RPMI8226 (cell line): Measurements from ENCODE around the gene ASB11.
"Not testable (repeated sequence)": the region's sequence is repeated elsewhere in the genome, so short reads cannot be mapped to it uniquely, and the experiment has no call there.

Experiments
- DNase-seq: peaks from one replicate; pipeline ENCODE4 v3.0.0-alpha.2; 2015

Gene ASB11

GRCh38 chrX:15301924-15302323, 13.5 kb downstream of the ASB11 start:
- peak; percentile 12 for DNase-seq

DNA sequence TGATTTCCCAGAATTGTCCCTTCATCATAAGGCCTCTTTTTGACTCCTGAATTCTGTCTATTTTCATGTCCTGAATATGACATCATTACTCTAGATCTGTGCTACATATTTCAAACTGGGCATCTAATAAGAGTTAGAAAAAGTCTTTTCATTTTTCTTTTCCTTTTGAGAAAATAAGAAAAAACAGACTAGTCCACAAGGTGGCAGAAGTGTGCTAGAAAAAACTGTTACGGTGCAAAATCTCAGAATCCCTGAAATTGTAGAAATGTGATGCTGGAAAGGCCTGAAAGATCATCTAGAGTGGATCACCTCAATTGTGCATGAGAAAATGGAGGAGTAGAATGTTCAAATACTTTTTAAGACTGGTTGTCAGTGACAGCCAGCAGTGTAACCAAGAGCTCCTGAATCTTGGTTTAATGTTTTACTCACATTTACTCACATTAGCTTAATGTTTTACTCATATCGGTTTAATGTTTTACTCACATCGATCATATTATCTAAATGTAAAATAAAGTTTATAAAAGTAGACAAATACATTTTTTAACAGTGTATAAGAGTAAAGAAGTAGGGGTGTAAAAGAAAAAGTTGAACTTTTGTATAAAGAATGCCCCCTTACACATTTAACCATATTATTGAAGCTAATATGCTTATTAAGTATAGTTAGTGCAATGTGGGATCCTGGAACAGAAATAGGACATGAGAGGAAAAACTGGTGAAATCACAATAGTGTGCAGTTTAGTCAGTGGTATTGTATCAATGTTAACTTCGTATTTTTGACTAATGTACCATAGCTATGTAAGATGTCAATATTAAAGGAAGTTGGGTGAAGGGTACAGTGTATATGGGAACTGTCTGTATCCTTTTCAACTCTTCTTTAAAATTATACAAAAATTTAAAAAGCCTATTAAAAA, 15.2 kb downstream of the ASB11 start:
- DNase-seq, result peak; percentile 23

GRCh38 chrX:15298780-15299179, 16.7 kb downstream of the ASB11 start:
- DNase-seq, result no peak

- no peak for DNase-seq
Observed at GRCh38 chrX:15298201-15298600, 17.2 kb downstream of the ASB11 start.

GRCh38 chrX:15293451-15293850, 22.0 kb downstream of the ASB11 start:
- no peak for DNase-seq

- no peak for DNase-seq
Observed at GRCh38 chrX:15292861-15293260, 22.6 kb downstream of the ASB11 start.

GRCh38 chrX:15277604-15278003, 37.8 kb downstream of the ASB11 start:
- no peak for DNase-seq

DNA sequence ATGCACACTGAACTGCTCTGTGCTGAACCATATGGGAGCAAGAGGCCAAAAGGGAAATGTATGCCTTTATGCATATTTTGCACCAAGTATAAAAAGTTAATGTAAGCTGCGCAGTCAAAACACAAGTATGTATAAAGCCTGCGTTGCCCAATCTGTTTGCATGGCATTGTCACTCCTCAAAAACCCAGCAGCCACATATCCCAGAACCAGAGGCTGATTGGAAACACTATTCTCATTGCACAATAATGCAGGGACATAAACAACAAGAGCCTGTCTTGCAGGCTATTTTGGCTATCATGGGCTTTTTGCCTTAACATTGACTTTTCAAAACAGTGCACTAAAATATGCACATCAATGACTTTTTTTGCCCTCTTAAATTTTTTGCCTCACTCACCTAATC, 40.5 kb downstream of the ASB11 start:
- DNase-seq, result no peak

DNA sequence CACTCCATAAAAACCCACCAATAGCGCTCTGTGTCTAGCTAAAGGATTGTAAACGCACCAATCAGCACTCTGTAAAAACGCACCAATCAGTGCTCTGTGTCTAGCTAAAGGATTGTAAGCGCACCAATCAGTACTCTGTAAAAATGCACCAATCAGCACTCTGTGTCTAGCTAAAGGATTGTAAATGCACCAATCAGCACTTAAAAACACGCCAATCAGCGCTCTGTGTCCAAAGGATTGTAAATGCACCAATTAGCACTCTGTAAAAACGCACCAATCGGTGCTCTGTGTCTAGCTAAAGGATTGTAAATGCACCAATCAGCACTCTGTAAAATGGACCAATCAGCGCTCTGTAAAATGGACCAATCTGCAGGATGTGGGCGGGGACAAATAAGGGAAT, 42.2 kb downstream of the ASB11 start:
- not testable (repeated sequence) for DNase-seq

- DNase-seq, result no peak
Observed at GRCh38 chrX:15271757-15272156, 43.7 kb downstream of the ASB11 start.

GRCh38 chrX:15269618-15270521, 45.6 kb downstream of the ASB11 start, which contains the start of gene ASB9:
ASB9 (minus strand) TSS chrX:15270083; CDS start chrX:15269874, 209 bp downstream.
- peak; percentile 81 for DNase-seq

DNA sequence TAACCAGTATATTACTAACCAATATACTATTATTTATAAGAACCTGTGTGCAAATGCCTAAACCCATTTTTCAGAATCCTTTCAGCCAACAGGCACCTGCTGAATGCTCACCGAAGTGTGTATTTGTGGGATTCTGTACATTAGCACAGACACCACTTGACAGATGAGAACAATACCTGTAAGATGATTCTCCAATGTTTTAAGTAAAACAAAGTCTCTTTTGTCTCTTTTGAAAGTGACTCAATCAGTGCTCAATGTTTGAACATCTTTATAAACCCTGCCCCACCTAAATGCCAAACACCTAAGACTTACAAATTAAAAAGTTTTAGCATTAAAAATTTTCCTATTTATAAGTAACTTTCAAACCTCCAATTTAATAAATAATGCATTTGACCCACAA, 46.3 kb downstream of the ASB11 start:
- DNase-seq, result no peak

DNA sequence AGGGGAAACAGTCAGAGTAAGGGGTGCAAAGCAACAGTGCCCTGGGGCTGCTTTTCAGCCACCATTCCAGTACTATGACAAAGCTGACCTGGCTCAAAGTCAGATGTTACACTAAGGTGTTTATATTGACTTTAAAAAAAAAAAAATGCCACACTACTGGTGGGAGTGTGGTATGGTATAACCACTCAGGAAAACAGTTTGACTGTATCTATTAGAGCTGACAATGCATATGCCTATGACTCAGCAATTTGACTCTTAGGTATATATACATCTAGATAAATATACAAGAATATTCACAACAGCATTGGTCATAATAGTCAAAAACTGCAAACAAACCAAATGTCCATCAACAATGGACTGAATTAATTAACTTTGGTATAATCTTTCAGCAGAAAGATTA, 60.6 kb downstream of the ASB11 start:
- DNase-seq, result no peak

- no peak for DNase-seq
Observed at GRCh38 chrX:15245896-15246295, 69.5 kb downstream of the ASB11 start.

DNA sequence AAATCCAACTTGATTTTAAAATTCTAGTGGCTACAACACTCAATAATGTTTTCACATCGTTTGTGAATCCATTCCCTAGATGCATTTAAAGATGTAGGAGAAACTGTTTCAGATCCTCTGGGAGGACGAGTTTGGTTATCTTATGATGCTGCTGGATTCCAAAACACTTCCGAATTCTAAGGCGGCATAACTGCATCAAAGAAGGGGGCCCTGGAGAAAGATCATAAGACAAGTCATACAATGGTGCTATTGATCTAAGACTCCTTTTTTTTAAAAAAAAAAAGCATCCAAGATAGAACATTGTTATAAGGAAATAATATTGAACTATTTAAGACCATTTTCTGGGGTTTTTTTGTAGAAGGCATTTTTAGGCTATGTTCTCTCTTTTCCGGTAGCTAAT, 71.0 kb downstream of the ASB11 start:
- no peak for DNase-seq

DNA sequence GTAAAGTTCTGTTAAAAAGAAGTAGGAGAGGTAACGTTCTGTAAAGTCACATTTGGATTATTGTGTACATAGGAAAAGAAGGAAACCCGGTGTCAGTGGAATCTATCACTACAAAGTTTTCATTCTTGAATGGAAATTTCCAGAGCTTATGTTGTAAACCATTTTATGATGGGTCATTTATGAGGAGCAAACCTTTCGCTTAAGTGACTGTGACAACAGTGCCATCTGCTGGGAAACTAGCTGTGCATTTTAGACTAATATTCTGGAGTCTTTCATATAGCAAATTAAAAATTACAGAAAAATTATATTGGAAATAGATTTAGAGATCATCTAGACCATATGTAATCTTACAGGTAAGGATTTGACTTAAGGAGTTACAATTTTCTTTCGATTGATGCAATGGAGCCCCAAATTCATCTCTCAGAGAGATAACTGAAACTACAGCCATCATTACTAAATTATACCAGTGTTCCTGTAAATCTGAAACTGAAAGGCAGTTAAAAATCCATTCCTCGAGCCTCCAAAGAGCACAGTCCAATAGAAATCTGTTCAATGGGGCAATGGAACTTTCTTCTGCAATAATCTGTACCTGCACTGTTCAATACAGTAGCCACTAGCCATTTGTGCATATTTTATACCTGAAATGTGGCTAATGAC, 72.4 kb downstream of the ASB11 start:
- peak; percentile 40 for DNase-seq

- no peak for DNase-seq
Observed at GRCh38 chrX:15241301-15241700, 74.1 kb downstream of the ASB11 start.

GRCh38 chrX:15240414-15240813, 75.0 kb downstream of the ASB11 start:
- no peak for DNase-seq

DNA sequence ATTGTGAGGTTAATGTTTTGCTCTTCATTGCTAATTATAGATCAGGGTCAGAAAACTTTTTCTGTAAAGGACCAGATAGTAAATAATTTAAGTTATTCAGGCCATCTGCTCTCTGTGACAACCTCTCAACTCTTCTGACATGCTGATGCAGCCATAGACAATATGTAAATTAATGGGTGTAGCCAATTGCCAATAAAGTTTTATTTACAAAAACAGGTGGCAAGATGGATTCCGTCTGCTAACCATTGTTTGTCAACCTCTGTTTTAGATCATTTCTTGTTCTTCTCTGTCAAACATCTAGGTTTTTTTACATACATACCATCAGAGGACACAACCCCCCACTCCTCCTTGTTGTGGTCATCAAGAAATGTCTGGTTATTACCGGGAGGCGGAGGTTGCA, 79.3 kb downstream of the ASB11 start:
- DNase-seq, result no peak

GRCh38 chrX:15235001-15235400, 80.4 kb downstream of the ASB11 start:
- no peak for DNase-seq

GRCh38 chrX:15233416-15234015, 81.9 kb downstream of the ASB11 start:
- no peak for DNase-seq
